NCI-H1092 treated with DMSO at 0.1 percent for 48 hours (cell line): ENCODE data around the gene NRXN3.

ENCODE experiments used
- DNase-seq: peaks from one replicate; lab custom pipeline; 2025; lab: John Stamatoyannopoulos, UW

The NRXN3 gene

DNA sequence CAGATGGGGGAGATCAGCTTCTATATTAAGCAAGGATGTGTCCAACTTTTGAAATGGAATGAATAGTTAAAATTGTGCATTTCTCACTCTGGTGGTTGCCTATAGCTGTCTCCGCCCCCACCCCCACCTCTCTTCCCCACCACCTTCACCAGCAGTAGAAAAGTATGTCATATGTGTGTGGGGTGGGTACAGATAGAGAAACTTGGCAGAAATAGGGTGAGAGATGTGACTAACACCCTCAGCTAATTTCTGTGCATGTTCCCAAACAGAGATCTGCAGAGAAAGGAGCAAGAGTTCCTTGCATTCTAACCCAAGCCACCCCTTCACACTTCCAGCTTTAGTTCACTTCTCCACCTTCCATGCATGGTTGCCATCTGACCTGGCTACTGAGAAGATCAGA is 980.1 kb downstream of the NRXN3 start:
- no peak for DNase-seq

DNA sequence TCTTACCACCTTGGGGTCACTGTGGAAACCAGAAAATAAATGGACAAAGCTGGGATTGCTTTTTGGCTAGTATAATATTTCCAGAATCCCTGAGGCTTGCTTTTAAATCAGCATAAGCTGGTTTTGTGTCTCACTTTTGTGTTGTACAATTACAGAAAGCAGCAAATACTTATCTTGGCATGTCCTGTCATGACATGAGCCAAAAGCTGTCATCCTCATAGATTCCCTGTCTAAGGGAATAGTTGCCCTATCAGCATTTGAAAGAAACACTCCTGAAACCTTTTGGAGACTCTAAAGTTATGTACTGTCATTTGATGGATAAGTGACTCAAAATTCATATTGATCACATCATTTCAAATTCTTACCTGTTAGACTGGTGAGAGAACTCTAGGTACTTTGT is 987.2 kb downstream of the NRXN3 start:
- DNase-seq, result no peak

DNA sequence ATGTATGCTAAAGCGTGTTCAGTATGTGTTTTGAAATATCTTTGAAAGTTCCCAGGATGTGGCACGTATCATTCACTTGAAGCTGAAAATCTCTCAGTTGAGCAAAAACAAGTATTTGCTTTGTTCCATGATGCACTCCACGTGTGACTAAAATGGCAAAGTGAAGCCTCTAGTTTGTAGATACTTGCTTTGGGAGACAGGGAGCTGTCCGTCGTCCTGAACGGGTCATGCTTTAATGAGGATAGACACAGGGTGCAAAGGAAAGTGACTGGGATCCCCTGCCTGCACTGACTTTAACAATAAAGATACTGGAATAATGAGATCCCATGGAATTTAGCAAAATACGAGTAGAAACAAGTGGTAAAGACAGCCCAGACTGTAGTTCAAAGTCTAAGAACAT is 991.4 kb downstream of the NRXN3 start:
- DNase-seq, result no peak

DNA sequence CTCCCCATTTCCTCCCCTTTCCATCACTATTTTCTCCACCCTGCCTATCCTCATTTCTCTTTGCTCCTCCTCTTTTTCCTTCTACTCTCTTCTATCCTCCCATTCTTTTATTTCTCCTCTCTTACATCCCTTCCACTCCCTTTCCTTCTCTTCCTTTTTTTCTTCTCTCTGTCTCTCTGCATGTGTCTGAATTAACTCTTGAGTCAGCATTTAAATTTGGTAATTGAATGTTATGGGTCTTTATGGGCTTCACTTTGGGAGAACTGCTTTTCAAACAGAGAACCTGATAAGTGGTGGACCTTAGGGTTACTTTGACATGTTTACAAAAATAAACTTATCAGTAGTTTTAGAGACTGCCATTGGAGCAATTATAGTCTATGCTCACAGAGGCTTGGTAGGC is 992.7 kb downstream of the NRXN3 start:
- DNase-seq, result no peak

DNA sequence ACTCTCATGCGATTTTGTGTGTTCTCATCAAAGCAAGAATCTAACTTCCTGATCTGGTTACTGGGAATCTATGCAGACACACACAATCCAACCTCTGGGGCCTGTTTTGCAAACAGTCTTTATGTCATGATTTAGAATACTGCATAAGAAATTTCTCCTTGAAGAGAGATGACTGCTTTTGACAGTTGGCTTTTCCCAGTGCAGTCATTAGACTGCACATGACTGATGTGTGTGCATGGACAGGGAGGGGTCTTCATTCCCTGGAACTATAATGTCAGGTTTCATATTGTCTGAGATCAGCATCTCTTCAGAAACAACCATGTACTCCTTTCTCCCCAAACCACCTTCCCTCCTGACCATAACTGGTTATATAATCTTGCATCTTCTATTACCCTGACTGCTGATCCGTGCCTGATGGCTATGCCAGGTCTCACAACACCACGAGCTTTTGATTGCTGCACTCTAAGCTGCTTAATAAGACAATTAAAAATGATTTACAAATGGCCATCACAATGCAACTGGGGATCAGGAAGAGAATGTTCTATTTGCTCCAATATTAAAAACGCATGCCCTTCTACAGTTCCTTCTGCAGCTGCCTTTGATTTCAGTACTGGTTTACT is 995.4 kb downstream of the NRXN3 start:
- no peak for DNase-seq

DNA sequence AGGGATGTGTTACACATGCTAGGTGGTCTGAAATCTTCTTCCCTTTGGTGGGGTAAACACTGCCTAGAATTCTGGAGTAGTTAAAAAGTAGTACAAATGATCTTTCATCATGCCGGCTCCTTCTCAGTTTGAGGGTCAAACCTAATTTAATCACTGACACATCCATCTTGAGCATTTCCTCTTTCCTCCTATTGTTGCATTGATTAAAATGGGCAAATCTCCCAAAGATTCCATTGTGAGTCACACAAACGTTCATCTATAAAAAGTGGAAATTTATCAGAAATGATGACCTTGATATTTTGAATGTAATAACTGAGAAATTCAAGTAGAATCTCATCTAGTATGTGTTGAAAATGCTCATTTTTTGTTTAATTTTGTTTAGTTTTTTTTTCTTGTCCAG is 996.0 kb downstream of the NRXN3 start:
- no peak for DNase-seq

DNA sequence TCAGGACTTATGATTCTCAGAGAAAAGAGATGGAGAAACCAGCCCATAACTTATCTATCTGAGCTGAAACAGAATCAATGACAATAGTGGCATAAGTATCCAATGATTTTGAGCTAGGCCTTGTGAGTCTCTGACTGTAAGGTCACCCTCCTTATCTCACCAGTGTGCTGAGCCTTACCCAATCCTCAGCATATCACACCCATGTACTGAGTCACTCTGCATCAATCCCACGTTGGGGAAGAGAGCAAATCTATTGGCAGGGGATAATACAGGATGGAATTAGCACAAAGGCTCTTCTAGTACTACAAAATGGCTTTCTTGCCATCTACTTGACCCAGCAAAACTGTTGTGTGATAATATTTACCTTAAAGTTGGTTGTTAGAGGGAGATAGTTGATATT is 997.8 kb downstream of the NRXN3 start:
- no peak for DNase-seq

DNA sequence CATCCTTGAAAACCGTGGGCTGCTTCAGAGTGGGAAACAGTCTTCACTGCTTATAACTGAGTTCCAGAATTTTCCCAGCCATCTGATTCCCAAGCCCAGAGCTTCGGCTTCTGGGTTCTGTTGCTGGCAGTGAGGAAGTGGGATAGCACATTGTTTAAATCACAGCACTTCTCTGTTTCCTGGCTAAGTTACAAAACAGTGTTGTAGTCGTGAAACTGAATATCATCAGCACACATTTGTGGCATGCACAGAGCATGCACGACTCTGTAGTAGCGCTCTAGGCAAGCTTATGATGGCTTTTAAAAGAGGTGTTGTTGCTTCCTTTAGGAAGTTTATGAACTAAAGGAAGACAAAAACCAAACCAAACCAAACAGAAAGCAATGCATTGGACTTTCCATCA is 1005.5 kb downstream of the NRXN3 start:
- no peak for DNase-seq

DNA sequence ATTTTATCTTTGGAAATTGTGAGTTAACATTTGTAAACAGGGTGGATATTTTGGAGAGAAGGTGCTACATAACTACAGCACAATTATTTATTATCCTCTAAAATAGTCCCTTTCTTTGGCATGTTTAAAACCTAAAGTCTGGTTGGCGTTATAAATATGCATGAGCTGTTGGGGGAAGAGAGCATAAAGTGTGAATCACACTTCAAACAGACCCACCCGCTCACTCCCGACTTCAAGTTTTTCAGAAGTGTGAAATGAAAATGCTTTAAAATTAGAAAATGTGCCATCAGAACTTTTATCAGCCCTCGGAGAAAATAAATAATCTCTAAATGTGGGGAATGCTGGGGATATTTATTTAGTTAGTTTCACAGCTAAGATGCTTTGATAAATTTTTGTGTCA is 1006.9 kb downstream of the NRXN3 start:
- DNase-seq, result no peak

DNA sequence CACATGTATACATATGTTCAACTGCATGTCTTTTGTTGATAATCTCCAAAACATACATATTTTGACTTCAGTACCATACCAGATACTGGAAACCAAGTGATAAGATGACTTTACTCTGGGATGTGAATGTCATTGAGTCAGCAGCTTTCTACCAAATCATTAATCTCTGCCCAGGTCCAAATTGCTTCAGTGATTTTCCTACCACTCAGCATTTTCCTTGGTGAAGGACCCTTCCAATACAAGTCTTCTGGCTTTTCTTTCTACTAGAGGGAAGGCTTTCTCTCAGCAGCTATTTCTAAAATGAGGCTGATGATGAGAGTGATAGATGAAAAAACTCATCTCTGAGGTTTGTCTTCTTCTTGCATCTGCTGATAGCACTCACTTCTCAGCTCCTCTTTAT is 1008.5 kb downstream of the NRXN3 start:
- no peak for DNase-seq

DNA sequence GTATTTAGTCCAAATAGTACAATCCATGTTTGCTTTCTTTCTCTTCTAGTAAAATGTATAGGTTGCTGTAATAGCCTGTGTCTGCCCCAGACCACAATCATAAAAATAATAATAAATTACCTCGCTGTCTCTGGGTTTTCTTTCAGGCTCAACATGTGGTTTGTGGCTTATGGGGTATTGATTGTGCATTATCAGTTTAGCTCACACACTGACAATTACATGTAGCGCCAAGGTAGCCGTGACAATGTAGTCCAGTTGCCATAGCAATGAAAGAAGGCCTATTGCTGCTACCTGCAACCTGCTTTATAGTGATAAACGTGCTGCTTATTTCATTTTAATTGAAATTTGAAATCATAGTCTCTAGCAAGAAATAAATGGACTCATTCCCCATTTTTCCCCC is 1009.8 kb downstream of the NRXN3 start:
- DNase-seq, result no peak

DNA sequence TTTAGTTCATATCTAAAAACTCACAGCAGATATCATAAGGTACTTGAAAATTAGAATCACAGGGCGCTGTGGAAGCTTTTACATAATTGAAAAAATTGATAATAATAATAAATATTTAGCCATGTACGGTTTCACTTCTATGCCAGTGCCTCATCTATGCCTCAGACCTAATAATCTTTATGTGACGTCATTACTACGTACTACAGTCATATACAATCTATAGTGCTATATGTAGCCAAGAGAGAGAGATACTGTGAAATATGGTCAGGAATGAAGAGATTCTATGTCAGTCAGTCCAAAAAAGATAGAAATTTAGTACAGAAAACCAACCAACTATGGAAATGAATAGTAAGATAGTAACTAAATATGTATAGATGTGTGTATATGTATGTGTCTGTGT is 1010.5 kb downstream of the NRXN3 start:
- no peak for DNase-seq

DNA sequence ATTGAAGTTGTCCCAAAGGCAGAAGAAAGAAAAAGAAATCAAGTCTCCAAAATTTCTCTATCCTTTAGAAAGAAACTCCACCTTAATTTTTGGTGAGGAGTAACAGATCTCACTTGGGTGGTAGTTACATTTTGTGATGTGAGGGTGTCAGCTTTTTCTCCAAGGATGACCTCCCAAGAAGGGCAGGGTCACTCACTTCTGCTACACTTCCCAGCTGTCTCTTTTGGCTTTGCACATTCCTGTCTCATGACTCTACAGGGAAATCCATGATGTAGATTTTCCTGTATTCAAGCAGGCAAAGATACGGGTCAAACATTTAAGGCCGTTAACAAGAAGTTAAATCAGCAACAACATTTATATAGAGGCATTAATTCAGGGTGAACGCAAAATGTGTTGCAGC is 1016.4 kb downstream of the NRXN3 start:
- DNase-seq, result no peak

DNA sequence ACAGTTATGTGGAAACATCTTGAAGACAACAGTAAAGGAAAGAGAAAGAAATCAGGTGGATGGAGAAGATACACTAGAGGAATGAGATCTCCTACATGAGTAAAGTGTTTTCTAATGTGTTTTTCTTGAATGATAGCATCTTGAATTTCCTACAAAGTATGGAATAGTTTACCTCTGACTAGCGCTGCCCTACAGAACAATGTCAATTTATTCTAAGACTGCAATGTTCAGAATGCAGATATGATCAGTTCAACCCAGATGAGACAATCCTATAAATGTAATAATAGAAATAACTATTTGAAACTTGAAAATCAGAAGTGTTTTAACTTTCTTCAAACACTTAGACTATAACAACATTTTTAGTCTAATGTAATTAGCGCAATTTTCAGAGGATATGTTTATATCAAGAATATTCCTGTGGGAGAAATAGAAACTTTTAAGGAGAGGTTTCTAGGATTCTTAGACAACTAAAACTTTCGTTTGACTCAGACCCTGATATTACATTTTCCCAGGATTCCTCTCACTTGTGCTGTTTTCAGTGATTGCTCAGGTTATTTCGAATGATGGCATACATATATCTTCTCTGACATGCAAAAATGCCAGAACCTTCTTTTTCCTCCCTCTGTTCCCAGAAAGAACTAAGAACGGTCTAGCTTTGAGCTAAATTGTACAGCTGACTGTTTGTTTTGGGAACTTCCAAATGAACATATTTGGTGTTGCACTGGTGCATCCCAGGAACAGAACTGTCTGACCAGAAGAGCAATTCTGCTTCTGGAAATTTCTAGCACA is 1023.7 kb downstream of the NRXN3 start:
- no peak for DNase-seq

DNA sequence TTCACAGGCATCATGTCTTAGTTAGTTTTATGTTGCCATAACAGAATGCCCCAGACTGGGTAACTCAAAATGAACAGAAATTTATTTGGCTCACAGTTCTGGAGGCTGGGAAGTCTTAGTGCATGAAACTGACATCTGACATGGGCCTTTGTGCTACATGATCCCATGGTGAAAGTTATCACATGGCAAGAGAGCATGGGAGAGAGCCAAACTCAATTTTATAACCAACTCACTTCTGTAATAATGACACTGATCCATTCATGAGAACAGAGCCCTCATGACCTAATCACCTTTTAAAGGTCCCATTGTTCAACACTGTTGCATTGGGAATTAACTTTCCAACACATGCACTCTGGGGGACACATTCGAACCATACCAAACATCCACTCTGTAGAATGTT is 1026.0 kb downstream of the NRXN3 start:
- DNase-seq, result no peak

DNA sequence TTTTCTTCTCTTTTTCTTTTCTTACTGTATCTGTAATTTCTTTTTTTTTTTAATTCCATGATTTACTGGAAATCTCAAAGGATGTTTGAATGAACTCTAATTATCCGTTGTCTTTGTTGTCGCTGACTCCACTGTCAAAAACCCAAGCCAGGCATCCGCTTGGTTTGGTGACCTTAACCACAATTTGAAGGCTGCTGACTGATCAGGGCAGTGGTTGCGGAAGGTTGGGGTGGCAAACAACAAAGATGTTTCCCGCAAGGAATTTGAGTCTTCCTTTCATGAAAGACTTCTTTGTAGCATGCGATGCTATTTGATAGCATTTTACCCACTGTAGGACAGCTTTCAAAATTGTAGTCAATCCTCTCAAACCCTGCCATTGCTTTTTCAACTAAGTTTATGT is 1027.3 kb downstream of the NRXN3 start:
- DNase-seq, result no peak

DNA sequence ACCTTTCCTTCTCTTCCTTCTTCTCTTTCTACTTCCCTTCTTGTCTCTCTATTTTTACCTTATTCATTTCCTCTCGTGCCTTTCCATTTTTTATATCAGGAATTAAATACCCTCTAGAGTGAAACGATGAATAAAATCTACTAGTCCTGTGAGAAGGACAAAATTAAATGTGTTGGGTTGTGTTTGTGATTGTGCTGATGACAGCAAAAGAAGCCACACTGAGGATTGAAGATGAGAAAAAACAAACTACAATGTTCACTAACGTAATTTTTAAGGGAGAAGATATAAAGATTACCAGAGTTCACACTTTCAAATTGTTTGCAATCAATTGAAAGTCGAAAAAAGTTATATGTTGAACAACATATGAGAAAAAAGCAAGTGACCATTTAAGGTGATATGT is 1029.0 kb downstream of the NRXN3 start:
- DNase-seq, result no peak

DNA sequence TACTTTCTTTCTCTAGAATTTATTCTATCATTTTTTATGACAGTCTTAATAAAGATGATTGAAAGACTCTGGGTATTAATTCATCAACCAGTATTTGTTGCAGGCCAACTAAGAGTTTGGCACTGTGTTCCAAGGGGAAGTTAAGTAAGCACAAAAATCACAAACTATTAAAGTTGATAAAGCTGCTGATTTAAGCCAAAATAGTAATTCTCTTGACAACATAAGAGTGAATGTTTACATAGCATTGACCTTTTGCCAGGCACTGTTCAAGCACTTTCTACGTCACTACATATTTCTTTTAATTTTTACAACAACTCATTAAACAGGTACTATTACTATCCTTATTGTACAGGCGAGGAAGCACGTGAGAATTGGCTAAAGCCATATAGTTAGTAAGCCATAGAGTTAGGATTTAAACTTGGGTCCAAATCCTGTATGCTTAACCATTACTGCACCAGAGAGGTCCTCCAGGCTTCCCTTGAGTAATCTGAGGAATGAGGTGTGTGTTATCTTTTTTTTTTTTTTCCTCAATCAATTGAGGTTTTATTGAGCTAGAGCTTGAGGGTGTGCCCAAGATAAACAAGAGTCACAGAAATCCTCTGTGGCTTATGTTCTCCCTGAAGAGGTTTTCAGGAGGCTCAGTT is 1031.5 kb downstream of the NRXN3 start:
- DNase-seq, result no peak

DNA sequence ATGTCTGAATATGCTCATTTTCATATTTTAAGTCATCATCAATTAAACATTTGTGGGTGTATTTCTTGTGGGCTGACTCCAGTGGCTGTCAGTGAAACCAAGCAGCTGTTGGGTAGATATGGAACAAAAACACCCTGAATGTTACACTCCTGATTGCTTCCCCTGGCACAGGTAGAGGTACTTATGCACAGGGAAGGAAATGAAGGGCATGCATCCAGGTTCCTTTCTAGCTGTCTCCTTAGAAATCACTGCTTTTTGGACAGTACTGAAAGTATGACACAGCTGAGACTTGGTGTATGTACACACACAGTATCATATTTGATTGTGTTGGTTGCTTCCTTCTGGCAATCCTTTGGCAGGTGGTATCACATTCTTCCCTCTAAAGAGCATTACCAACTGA is 1034.4 kb downstream of the NRXN3 start:
- no peak for DNase-seq

DNA sequence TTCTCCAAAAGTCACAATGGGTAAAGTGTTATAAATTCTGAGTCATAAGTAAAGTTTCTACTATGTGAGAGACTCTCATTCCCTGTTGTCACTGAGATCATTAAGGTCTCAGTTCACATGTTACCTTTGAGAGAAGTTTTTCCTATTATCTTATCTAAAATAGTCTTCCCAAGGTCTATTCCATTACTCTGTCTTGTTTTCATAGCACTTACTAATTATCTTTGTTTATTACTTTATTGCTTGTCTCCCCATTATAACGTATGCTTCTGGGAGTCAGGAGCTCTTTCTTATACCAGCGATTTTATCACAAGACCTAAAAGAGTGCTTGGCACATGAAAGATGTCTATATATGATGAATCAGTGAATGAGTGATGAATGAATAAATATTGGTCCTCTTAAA is 1039.2 kb downstream of the NRXN3 start:
- no peak for DNase-seq

DNA sequence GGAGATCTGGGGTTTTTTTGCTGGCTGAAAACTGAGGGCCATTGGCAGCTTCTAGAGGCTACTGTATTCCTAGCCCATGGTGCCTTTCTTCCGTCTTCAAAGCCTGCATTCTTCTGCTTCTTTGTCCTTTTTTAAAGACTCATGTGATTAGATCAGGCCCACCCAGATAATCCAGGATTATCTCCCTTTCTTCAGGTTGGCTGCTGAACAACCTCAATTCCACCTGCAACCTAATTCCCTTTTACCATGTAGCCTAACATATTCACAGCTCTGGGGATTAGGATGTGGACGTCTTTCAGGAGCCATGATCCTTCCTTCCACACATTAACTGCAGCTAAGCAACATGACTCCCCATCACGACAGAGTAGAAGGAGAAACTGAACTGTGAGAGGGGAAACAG is 1055.6 kb downstream of the NRXN3 start:
- no peak for DNase-seq

DNA sequence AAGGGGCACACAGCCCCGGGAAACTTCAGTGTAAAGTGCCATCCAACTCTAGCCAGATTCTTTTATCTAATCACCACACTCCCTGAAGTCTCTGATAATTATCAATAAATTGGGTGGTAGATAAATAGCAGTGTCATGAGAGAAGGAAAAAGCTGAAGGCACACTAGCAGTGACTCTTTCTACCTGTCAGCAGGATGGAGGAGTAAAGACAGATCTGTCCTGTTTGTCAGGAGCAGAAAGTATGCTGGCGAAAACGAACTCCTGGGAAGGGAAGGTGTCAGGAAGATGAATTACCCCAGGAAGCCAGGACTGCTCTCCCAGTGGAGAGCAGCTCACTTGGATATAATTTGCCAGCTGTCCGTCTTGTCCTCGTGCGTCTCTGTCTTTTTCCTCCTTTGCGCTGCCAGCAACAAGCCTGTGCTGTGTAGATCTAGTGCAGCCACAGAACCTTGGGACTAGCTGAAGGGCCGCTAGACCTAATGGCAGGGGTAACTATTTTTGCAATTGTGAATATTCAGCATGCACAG is 1059.3 kb downstream of the NRXN3 start:
- DNase-seq, result no peak

DNA sequence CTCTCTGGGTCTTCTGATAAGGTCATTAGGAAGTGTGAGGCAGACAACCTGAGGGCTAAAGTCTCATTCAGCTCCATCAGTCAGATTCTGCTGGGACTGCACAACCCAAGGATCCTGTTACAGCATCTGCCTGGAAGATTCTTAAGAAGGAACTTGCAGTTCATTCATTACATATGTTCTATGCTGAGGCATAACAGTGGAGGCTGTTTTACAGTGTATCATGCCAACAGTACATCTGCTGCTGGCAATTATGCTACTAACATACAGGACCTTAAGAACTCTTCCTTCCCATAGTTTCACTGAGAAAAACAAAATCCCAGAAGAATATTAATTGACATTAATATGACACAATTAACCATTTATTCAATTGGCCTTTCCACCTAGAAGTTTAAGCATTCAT is 1072.5 kb downstream of the NRXN3 start:
- DNase-seq, result no peak
